CD4-positive, alpha-beta T cell treated with Interleukin-15 for 4 hours (primary cell): Measurements from ENCODE around the gene RAI1.

Experiments
- DNase-seq: peaks from one replicate; pipeline ENCODE4 v3.0.0-alpha.2; 2020; ENCODE audit warnings: low spot score

The RAI1 gene

DNA sequence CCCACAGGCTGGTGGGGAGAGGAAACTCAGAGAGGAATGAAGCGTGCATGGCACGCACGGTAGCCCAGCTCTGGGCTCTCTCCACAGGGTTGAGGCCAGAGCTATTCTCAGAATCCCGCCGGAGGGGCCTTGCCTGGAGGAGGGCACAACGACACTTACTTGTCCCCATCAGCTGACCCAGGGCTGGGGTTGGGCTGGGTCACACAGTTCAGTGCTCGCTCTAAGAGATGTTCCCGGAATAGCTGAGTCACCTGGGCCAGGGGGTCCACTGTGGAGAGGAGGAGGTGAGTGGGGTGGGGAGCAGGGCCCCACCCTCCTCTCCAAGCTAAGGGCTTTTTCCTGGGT is 133.8 kb downstream of the RAI1 start:
- no peak for DNase-seq

DNA sequence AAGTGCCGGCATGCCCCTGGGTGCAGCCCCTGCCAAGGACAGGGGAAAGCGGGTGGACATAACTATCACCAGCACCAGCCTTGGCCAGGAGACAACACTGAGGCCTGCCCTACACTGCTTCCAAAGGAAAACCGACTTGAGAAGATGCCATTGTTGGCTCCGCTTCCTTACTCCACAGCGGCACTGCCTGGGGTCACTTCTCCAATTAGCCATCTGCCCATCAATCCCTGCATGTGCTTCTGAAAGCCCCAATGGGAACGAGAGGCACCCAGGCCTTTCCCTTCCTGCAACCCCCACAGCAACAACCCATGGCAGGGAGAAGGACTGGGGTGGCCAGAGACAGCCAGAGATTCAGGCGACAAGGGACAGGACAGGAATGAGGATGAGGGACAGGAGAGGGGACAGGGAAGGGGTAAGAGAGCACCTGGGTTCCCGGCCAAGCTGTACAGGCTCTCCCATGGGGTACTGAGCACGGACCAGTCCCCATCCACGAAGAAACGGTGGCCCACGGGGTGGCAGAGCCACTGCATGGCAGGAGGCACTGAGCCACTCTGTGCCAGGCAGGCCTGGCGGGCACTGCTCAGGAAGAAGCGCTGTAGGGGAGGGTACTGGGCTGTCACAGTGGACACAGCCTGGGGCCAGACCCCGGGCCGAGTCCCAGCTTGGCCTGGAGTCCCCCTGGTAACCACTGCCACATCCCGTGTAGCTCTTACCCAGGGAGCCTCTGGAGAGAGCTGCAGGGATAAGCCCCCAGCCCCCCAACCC is 134.4 kb downstream of the RAI1 start:
- no peak for DNase-seq

DNA sequence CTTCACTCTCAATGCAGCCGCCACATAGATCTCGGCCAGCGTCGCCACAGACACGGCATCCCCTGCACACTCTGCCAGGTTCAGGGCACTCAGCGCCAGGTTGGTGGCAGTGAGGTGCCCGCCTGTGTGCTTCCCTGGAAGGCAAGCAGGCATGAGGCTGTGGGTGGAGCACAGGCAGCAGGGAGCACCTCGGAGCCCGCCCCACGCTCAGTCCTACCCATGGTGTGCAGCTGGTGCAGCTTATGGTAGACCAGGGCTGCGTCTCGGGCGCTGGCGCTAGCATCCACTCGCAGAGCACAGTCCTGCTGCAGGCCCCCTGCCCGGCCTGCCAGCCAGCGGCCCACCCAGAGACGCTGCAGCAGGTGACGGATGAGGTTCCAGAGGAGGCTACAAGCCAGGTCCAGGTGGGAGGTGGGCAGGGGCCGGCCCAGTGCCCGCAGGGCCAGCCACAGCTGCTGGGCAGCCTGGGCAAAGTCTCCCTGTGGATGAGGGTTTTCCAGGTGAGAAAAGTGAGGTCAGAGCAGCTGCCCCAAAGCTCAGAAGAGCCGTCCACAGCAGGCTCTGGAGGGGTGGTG is 135.1 kb downstream of the RAI1 start:
- DNase-seq = no peak

DNA sequence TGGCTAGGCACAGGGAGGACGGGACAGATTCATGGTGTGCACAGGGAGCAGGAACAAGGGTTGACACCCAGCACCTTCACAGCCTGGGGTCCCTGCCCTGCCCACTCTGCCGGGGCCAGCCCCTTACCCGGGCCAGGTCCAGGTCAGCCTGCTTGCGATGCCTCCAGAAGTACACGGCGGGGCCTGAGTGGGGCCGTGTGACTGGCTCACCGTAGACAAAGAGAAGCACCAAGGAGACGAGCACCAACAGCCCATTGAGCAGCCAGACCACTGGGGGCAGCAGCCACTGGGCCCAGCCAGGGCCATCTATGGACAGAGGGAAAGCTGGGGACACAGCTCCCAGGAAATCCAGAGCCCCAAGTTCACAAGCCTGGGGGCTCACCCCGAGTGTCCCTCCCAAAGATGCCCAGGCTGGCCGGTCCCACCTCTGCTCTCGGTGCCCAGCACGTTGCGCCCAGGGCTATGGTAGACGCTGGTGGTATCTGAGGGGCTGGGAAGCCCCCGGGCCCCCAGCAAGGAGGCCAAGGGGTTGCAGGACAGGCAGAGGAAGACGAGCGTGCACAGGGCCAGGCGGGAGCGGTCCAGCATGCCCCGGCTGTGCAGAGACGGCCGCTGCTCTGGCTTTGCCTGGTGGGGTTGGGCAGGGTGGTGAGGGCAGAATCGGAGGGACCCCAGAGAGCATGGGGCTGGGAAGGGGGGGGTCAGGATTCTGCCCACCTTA is 135.7 kb downstream of the RAI1 start:
- no peak for DNase-seq

DNA sequence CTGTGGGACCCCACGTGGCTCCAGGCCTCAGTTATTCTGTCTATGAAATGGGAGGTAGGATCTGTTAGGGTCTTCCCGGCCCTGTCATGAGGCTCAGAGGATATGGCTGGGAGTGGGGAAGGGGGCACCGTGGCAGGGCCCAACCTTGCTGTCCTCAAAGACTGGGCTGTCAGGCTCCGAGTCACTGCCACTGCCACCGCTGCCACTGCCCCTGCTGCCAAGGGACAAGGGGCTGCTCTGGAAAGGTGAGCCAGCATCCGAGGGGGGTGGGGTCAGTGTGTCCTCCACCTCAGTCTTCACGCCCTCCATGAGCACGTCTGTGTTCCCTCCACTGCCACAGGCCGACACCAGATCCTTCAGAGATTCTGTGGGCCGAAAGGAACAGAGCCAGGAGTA is 136.3 kb downstream of the RAI1 start:
- no peak for DNase-seq

DNA sequence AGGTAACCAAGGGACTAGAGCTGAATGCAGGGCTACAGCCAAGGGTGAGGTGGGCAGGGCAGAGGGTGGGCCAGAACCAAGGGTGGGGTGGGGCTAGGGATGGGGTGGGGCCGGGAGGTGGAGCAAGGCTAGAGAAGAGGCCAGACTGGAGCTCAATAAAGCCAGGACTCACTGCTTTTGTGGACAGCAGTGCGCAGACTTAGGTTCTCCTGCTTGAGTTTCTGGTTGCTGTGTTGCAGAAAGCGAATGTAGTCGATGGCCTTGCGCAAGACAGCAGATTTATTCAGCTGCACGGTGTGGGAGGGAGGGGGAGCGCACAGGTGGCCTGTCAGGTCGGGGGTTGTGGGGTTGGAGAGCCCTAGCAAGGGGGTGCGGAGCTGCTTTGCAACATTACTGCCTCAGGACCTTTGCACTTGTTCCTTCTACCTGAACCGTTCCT is 136.8 kb downstream of the RAI1 start:
- DNase-seq = no peak

DNA sequence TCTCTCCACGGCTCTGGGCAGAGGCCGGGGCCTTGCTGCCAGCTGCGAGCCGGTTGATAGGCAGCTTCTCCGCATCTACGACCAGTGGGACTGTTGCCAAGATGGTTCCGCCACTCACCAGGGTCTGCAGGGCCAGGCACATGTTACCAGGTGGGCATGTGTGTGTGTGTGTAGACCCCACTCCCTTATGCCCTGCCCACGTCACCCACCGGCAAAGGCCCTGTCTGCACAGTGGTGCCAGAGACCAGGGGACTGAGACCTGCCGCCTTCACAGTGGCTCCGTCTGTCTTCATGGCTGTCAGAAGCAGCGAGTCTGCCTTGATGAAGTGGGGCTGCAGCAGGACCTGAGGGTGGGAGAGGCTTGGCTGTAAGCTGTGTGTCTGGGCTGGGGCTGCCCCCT is 137.9 kb downstream of the RAI1 start:
- no peak for DNase-seq

DNA sequence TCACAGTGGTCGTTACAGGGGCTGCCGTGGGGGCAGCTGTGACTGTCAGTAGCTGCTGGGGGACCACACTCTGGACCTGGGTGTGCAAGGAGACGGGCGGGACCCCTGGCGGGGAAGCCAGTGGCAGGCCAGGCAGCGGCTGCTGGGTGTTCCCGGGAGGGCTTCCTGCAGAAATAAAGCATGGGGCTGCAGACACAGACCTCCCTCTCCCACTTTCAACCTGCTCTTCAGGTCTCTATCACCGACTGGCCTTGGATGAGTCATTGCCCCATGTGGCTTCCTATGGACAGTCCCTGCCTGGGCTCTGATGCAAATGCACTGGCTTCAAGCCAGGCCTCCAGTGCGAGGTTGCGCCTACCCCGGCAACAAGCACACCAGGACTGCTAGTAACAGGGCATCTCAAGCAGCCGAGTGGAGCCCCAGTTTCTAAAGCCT is 138.3 kb downstream of the RAI1 start:
- DNase-seq = peak; percentile 81

DNA sequence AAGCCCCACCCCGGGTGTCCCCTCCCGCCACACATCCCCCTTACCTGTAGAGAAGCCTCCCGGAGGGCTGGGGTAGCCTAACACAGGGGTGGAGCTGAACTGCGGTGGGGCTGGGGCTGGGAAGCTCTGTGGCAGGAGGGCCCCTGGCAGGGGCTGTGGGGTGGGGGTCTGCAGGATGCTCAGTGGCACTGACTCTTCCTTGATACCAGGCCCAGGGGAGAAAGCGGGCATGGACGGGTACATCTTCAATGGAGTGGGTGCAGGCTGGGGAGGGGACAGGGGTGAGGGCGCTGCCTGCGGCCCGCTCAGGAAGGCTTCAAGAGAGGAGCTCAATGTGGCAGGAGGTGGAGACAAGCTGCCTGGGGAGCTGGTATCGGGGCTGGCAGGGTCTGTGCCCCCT is 138.8 kb downstream of the RAI1 start:
- DNase-seq = no peak

DNA sequence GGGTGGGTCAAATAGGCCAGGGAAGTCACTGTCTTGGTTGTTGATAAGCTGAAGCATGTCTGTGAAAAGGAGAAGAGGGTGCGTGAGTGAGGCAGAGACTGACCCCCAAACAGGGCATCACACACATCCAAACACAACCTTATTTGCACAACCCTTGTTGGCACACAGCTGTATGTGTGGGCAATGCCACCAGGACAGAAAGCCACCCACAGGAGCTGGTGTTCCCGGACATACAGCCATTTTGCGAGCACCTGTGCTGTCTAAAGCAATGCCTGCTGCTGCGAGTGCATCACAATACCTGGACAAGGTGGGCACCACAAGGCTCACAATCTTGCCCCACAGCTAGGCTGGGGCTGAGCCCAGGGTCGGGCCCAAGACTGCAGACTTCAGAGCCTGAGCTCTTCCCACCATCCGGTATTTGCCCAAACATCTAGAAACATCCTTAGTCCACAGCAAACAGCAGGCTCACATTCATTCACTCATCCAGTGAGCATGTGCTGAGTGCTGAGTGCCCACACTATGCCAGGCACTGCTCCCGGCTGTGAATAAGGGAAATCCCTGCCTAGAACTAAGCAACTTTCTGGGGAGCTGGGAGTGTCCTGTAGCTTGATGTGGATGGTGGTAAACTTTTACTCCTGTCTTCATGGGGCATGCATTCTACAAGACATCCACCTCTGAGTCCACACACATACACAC is 139.4 kb downstream of the RAI1 start:
- no peak for DNase-seq

DNA sequence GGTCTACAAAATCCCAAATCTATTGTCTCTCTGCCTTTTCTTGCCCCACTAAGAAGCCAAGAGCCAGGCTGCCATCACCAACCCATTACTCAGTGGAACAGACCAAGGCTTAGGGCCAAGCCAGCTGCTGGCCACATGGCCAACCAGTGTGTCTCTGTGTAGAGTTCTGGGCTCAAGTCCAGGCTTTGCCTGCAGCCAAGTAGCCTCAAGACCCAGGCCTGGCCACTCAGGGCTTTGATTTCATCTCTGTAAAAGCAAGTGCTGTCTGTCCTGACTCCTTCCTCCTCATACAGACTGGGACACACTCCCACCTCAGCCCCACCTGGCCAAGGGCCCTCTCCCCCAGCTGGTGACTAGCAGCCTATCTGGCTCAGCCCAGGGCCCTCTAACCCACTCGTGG is 140.9 kb downstream of the RAI1 start:
- DNase-seq = no peak

DNA sequence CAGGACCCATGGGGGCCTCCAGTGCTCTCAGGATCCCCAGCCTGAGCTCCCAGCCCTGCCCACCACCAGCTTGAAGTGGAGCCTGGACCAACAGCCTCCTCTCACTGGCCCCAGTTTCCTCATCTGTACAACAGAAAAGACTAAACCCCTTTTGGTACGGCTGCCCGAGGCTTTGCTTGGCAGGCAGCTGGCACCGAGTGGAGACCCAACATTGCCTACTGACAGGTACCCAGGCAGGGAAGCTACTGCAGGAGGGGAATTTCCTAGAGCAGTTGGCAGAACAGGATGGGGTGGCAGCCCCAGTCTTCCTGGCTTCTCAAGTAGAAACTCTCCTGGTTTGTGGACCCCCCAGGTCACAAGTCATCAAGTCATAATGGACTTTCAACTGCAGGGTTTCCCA is 141.4 kb downstream of the RAI1 start:
- no peak for DNase-seq

DNA sequence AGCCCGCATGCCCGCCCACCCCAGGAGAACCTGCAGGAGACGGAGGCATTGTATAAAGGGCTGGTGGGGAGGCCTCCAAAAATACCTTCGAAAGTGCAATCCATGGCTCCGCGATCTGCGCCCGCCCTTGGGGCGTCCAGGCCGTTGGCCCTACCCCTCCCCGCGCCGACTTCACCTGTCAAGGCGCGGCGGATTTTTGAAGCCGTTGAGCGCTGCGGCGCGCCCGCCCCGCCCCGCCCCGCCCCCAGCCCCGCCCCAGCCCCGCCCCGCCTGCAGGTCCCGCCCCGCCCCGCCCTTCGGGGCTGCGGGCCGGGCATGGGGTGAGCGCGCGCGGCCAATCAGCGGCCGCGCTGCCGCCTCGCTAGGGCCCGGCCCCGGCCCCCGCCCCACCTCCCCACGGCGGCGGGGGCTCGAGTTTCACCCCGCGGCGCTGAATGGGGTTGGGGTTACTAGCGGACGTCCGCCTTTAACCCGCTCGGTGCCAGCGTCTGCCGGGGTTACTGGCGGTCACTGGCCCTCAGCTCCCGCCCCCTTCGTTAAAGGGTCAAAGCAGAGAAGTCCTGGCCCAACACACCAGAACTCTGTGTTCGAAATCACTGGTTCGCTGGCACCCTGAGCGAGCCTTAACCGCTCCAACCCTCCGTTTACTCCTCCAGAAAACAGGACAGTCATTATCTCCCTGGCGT is 142.3 kb downstream of the RAI1 start:
- peak; percentile 81 for DNase-seq

DNA sequence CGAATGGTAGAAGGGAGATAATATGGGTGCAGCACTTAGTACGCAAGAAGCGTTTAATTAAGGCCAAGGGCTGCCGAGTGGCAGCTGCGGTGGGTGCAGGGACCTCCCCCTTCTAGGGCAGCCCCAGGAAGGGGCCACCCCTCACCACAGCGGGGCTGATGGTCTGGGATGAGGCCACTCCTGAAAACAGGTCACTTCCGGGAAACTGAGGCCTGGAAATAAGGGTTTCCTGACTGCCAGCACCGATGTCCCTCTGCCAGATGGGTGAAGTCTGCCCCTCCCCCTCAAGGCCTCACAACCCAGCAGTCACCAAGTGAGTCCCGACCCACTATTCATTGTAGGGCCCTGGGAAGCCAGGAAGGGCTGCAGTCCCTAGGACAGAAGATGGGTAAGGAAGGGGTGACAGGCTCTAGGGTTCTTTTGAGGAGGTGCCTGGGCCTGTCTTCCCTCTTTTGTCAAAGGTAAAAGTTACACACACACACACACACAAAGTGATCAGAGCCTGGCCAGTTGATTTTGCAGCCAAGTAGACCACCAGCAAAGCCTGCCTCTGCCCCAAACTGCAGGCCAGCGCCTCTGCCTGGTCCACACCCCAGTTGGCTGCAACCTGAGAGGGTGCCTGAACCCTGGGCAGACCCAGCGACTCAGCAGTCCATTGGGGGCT is 143.0 kb downstream of the RAI1 start:
- DNase-seq = no peak

DNA sequence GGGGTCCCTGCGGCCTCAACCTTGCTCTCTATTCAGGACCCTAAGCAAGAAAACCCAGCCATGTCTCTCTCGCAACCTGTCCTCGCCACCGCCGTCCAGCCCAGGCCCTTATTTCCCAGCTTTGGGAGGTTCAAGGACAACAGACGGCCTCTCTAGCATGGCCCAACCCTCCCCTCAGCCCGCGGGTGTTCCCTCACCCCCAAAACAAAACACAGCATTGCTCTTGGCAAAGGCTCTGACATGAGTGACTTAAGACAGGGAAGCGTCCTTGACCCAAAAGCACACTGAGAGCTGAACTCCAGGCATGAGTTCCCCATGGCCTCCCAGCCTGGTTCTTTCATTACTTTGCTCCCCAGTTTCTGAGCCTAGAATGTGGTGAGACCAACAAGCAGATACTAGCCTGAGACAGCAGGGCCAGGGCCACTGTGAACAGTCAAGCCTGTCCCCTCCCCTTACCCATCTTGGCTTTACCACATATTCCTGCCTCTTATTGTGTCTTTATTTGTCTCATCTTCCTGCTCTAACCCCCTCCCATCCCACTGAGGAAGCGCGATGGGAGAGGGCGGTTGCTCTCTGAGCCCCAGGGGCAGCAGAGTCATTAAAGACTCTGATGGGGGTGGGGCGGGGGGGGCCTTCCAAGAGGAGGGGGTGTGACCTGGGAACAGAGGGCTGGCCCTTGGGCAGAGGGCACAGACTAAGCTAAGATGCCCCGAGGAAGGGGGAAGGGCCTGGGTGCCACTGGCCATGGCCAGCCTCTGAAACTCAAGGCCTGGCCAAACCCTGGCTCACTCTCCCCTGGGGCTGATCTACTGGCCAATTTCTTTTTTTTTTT is 143.7 kb downstream of the RAI1 start:
- no peak for DNase-seq

DNA sequence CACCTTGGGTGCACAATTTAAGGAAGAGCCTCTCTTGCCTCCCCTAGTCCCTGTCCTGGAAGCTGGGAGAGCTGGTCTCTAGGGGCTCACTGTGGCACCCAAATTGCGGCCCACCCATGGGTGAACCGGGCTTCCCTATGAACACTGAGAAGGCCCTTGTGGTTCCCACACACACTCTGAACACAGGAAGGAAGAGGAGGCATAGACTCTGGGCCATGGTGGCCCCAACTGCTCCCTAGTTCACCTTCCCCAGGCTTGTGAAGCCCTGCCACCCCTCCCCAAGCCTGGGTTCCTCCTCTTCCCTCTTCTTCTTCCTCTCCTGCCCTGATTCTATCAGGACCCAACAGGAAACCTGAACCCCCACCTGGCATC is 145.1 kb downstream of the RAI1 start:
- no peak for DNase-seq

DNA sequence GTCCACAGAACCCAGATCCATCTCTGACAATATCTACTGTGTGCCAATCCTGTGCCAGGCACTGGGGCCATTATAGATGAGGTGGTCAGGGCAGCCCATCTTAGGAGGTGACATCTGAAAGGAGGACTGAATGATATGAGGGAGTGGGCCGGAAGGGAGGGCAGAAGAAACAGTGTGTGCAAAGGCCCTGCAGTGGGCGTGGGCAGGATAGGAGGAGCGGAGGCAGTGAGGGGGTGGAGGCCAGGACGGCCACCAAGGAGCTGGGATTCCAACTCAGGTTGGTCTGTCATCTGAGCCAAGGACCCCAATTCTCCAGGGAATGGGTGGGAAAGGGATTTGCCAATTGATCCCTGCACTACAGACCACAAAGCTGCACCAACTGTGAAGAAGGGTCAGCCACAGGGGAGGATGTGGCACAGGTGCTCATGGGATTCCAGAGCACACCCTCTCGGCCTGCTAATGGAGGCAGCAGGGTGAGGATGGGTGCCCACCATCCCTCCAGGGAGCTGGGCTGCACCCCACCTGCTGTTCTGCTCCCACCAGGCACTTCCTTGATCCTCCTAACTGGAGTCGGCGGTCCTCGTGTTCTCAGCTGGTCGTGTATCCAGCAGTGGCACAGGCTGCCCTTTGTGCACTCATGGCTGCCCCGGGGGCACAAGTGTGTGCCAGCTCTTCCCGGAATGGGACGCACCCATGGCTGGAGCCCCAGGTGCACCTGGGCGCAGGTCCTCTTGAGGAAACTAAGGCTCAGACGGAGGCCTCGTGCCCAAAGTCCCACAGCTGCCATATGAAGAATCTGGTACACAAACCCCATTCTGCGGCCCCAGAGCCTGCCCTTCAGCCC is 145.9 kb downstream of the RAI1 start:
- DNase-seq = no peak

DNA sequence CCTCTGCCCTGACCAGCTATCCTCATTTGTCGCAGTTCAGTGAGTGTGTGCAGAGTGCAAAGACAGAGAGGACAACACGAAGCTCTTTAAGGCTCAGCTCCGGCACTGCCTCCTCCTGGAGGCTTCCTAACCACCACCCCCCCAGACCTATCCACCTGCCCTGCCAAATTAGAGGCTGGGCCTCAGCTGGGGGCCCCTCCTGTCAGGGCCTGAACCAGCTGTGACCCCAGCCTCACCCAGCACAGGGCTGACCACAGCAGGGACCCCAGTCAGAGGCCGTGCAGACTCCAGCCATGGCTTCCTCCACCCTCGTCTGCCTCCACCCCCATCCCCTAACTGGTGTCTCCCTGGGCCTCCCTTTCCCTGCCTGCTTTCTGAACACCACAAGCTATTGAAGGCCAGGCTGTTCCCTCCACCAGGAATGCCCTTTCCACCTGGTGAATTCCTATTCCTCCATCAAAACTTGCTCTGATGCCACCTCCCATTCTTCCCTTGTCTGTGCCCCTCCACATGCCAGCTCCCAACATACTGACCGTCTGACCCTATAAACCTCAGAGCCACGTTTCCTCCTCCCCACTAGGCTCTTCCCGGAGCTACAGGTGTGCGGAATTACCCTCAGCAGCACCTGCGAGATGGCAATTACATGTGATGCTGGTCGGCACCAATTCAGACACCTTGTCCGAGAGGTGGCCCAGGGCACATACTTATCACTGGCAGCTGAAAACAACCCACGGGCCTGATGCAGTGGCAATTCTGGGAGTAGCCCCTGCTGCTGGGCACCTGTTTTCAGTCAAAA is 146.8 kb downstream of the RAI1 start:
- no peak for DNase-seq

DNA sequence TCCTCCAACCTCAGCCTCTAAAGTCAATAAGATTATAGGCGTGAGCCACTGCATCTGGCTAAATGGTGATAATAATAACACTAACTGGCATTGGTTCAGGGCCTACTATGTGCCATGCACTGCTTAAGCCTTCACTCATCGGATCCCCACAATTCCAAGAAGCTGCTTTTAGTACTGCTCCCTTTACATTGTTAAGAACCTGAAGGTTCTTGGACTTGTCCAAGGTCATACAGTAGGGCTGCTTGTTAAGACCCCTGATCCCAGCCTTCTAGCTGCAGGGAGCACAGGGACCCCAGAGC is 149.0 kb downstream of the RAI1 start:
- no peak for DNase-seq
